Neural crest cell (in vitro differentiated cells): Measurements from ENCODE around the gene KLHL42. TPM values are rescaled to one million over a fixed set of nuclear protein-coding genes. Genes with fewer than 3 reads are reported as not detected.

Experiments used
- DNase-seq: peaks from one replicate; pipeline ENCODE4 v3.0.0; 2021; ENCODE audit warnings: low read depth, mixed read lengths, low spot score
- H3K27ac Mint-ChIP-seq: one replicate; pipeline ENCODE4 v1.8.0; 2021; ENCODE audit warnings: mild to moderate bottlenecking, mixed read lengths; ENCODE audit not compliant: unreplicated experiment
- H3K27me3 Mint-ChIP-seq: 2 replicates; pipeline ENCODE4 v1.8.0; 2021; ENCODE audit warnings: low read depth, mild to moderate bottlenecking, mixed read lengths
- H3K36me3 Mint-ChIP-seq: 2 replicates; pipeline ENCODE4 v1.8.0; 2021; ENCODE audit warnings: low read depth, mild to moderate bottlenecking, mixed read lengths
- H3K4me1 Mint-ChIP-seq: 2 replicates; pipeline ENCODE4 v1.8.0; 2021; ENCODE audit warnings: mixed read lengths
- H3K4me3 Mint-ChIP-seq: one replicate; pipeline ENCODE4 v1.8.0; 2021; ENCODE audit warnings: mild to moderate bottlenecking, mixed read lengths
- H3K9me3 Mint-ChIP-seq: 2 replicates; pipeline ENCODE4 v1.8.0; 2021; ENCODE audit warnings: mixed read lengths
- CTCF ChIP-seq: fragments of 200-600 bp; sonication (generic); conservative IDR thresholded peaks from 2 replicates; pipeline ENCODE4 v1.5.0; 2021; ENCODE audit warnings: antibody characterized with exemption, mild to moderate bottlenecking
- total RNA-seq: library from RNA; stranded (reverse); gene quantifications from 2 replicates; pipeline ENCODE4 v1.2.1, GENCODE V29; 2021

Gene KLHL42
- total RNA-seq, 1 donor from 2014 or later, result 36.4 TPM

- peaks cover 2% of the 10 kb centered on the region for H3K27me3 Mint-ChIP-seq
- DNase-seq, result no peak
- peaks cover 4% of the 10 kb centered on the region for H3K4me1 Mint-ChIP-seq
- H3K27ac Mint-ChIP-seq, result no peak overlapping the region
- no peaks in the 10 kb centered on the region for H3K9me3 Mint-ChIP-seq
- no peak overlapping the region for H3K4me3 Mint-ChIP-seq
- H3K36me3 Mint-ChIP-seq, result no peaks in the 10 kb centered on the region
- no peak for TF ChIP-seq CTCF
Measured at GRCh38 chr12:27814411-27814810, 34.4 kb downstream of the KLHL42 start.

- H3K36me3 Mint-ChIP-seq, result no peaks in the 10 kb centered on the region
- no peak for DNase-seq
- no peak overlapping the region for H3K4me3 Mint-ChIP-seq
- H3K27me3 Mint-ChIP-seq, result peaks cover 2% of the 10 kb centered on the region
- H3K4me1 Mint-ChIP-seq, result peaks cover 4% of the 10 kb centered on the region
- no peak for TF ChIP-seq CTCF
- no peak overlapping the region for H3K27ac Mint-ChIP-seq
- no peaks in the 10 kb centered on the region for H3K9me3 Mint-ChIP-seq
Measured at GRCh38 chr12:27814851-27815591, 35.0 kb downstream of the KLHL42 start.

- H3K27me3 Mint-ChIP-seq, result peaks cover 2% of the 10 kb centered on the region
- no peaks in the 10 kb centered on the region for H3K4me1 Mint-ChIP-seq
- H3K9me3 Mint-ChIP-seq, result no peaks in the 10 kb centered on the region
- H3K4me3 Mint-ChIP-seq, result no peak overlapping the region
- H3K27ac Mint-ChIP-seq, result no peak overlapping the region
- H3K36me3 Mint-ChIP-seq, result no peaks in the 10 kb centered on the region
- TF ChIP-seq CTCF, result no peak
- DNase-seq, result no peak
Measured at GRCh38 chr12:27817766-27818165, 37.7 kb downstream of the KLHL42 start.

- Mint-ChIP-seq H3K27ac (no peak overlapping the region), H3K4me1 (no peaks in the 10 kb centered on the region), H3K27me3 (peaks cover 2% of the 10 kb centered on the region), H3K4me3 (no peak overlapping the region), H3K36me3 (no peaks in the 10 kb centered on the region), H3K9me3 (no peaks in the 10 kb centered on the region)
- TF ChIP-seq CTCF, result no peak
- no peak for DNase-seq
Measured at GRCh38 chr12:27818401-27818918, 38.4 kb downstream of the KLHL42 start.

GRCh38 chr12:27820564-27820963, 40.5 kb downstream of the KLHL42 start:
- H3K27ac Mint-ChIP-seq, result no peak overlapping the region
- no peaks in the 10 kb centered on the region for H3K9me3 Mint-ChIP-seq
- peaks cover 2% of the 10 kb centered on the region for H3K27me3 Mint-ChIP-seq
- no peak overlapping the region for H3K4me3 Mint-ChIP-seq
- H3K4me1 Mint-ChIP-seq, result no peaks in the 10 kb centered on the region
- no peak for TF ChIP-seq CTCF
- DNase-seq, result no peak
- no peaks in the 10 kb centered on the region for H3K36me3 Mint-ChIP-seq
